ENCODE results near the gene GSTK1. TPM values are rescaled to one million over a fixed set of nuclear protein-coding genes. Genes with fewer than 3 reads are reported as not detected.
"Not testable (repeated sequence)": the region's sequence is repeated elsewhere in the genome, so short reads cannot be mapped to it uniquely, and the experiment has no call there.

Gene GSTK1
- total and polyA plus RNA-seq, 4 donors, result 98.9 to 253 (median 187) TPM

- 94% methylated on average over 1 of the region's 1 CpG for WGBS
- Histone ChIP-seq H3K36me3 (ENCODE audit: control insufficient read depth in 4 of 4, insufficient read depth in 3 of 4, low read depth in 1 of 4, low read length in 3 of 4) (peaks cover 0 to 5% (median 0%) of the 10 kb centered on the region in 4 donors), H3K27me3 (ENCODE audit: control insufficient read depth in 4 of 4, insufficient read depth in 4 of 4, low read length in 3 of 4) (no peaks in the 10 kb centered on the region), H3K9ac (ENCODE audit: low read depth in 1 of 2, low read length in 2 of 2) (no peak overlapping the region), H3K4me3 (ENCODE audit: low read depth in 1 of 3, low read length in 3 of 3) (no peak overlapping the region), H3K4me1 (ENCODE audit: control insufficient read depth in 4 of 4, insufficient read depth in 4 of 4, low read length in 3 of 4) (peaks cover 8 to 22% (median 16%) of the 10 kb centered on the region in 4 donors), H3K9me3 (ENCODE audit: control insufficient read depth in 4 of 4, low read length in 3 of 4) (no peaks in the 10 kb centered on the region), H3K27ac (ENCODE audit: low read depth in 1 of 2, low read length in 2 of 2) (no peak overlapping the region)
- TF ChIP-seq CTCF (IDR thresholded peaks at IDR 0.05; ENCODE audit: low read depth, low read length, missing input control) (no peak), MAX (IDR thresholded peaks at IDR 0.05) (no peak), FOXA1 (IDR thresholded peaks at IDR 0.05) (no peak), HNF4A (conservative IDR thresholded peaks at IDR 0.05) (no peak), JUND (IDR thresholded peaks at IDR 0.05) (no peak), NR2F2 (IDR thresholded peaks at IDR 0.05) (no peak), RAD21 (IDR thresholded peaks at IDR 0.05) (no peak), REST (IDR thresholded peaks at IDR 0.05) (no peak), RXRA (IDR thresholded peaks at IDR 0.05) (no peak)
- TF ChIP-seq, protein P1, sequence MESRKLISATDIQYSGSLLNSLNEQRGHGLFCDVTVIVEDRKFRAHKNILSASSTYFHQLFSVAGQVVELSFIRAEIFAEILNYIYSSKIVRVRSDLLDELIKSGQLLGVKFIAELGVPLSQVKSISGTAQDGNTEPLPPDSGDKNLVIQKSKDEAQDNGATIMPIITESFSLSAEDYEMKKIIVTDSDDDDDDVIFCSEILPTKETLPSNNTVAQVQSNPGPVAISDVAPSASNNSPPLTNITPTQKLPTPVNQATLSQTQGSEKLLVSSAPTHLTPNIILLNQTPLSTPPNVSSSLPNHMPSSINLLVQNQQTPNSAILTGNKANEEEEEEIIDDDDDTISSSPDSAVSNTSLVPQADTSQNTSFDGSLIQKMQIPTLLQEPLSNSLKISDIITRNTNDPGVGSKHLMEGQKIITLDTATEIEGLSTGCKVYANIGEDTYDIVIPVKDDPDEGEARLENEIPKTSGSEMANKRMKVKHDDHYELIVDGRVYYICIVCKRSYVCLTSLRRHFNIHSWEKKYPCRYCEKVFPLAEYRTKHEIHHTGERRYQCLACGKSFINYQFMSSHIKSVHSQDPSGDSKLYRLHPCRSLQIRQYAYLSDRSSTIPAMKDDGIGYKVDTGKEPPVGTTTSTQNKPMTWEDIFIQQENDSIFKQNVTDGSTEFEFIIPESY (IDR thresholded peaks at IDR 0.05), result no peak
- no peak for DNase-seq (ENCODE audit: low spot score)
These were observed 1.3 kb upstream of the GSTK1 start for GRCh38 chr7:143261901-143262300.

GRCh38 chr7:143264196-143264568, 941 bp downstream of the GSTK1 start:
- 30% methylated on average over 15 of the region's 15 CpGs for WGBS
- Histone ChIP-seq H3K4me3 (ENCODE audit: low read depth in 1 of 3, low read length in 3 of 3) (peak overlapping the region; percentile 68 to 85 (median 83)), H3K9ac (ENCODE audit: low read depth in 1 of 2, low read length in 2 of 2) (peak overlapping the region; percentile 67 to 82), H3K27ac (ENCODE audit: low read depth in 1 of 2, low read length in 2 of 2) (peak overlapping the region in 1 of 2 donors; percentile 87), H3K4me1 (ENCODE audit: control insufficient read depth in 4 of 4, insufficient read depth in 4 of 4, low read length in 3 of 4) (peaks cover 8 to 38% (median 26%) of the 10 kb centered on the region in 4 donors), H3K36me3 (ENCODE audit: control insufficient read depth in 4 of 4, insufficient read depth in 3 of 4, low read depth in 1 of 4, low read length in 3 of 4) (peaks cover 0 to 19% (median 7%) of the 10 kb centered on the region in 4 donors)
- H3K9me3 ChIP-seq (ENCODE audit: control insufficient read depth in 4 of 4, low read length in 3 of 4); DNase-seq (ENCODE audit: low spot score); H3K27me3 ChIP-seq (ENCODE audit: control insufficient read depth in 4 of 4, insufficient read depth in 4 of 4, low read length in 3 of 4): not testable (repeated sequence)
